ENCODE measurements around the gene FLYWCH1. TPM values are rescaled to one million over a fixed set of nuclear protein-coding genes. Genes with fewer than 3 reads are reported as not detected.
"Not testable (repeated sequence)": the region's sequence is repeated elsewhere in the genome, so short reads cannot be mapped to it uniquely, and the experiment has no call there.

FLYWCH1 gene
- total and polyA plus RNA-seq, 2 donors (not counting 3 experiments of a cell fraction or from before 2014, with no cell fraction given), result 32.0 to 51.2 TPM

GRCh38 chr16:2942045-2942444, 30.3 kb downstream of the FLYWCH1 start:
- CTCF ChIA-PET, result interaction anchor here (2.8 kb wide), 1 partner anchor 15 kb away, joined by 10 read pairs; no protein-coding TSS in a partner anchor

GRCh38 chr16:2943716-2944115, 32.0 kb downstream of the FLYWCH1 start:
- H3K27me3 ChIP-seq (ENCODE audit: control insufficient read depth in 2 of 2, insufficient read depth in 2 of 2, low read length in 2 of 2); FAIRE-seq; H2AFZ ChIP-seq (ENCODE audit: low read depth, low read length); H3K4me1 ChIP-seq (ENCODE audit: control insufficient read depth, extremely low read depth, insufficient read depth, low read length); H3K9me3 ChIP-seq (replicated peaks; ENCODE audit: control insufficient read depth, insufficient read depth, low read length); H3K4me3 ChIP-seq (replicated peaks in 1 of 3; ENCODE audit: insufficient read depth in 1 of 3, low read depth in 1 of 3, low read length in 3 of 3); H3K79me2 ChIP-seq (ENCODE audit: control insufficient read depth, insufficient read depth, low read length); dilution Hi-C loops (cut with MboI; ENCODE audit: extremely low pct_ligation_motif_present, low sequenced_read_pairs); DNase-seq (ENCODE audit: low read depth, low spot score); H3K27ac ChIP-seq (ENCODE audit: insufficient read depth, low read depth, low read length); BruUV-seq (replicated peaks); H4K20me1 ChIP-seq (replicated peaks; ENCODE audit: control insufficient read depth, extremely low read depth, insufficient read depth, low read length); intact Hi-C loops (cut with micrococcal nuclease); H3K9me1 ChIP-seq (replicated peaks; ENCODE audit: control insufficient read depth, extremely low read depth, insufficient read depth, low read length); POLR2A ChIA-PET; H3K9ac ChIP-seq (replicated peaks; ENCODE audit: extremely low read depth, insufficient read depth, low read length); H3K4me2 ChIP-seq (ENCODE audit: insufficient read depth, low read length): not testable (repeated sequence)
- peaks cover 10 to 15% of the 10 kb centered on the region in 2 experiments for H3K36me3 ChIP-seq (ENCODE audit: control insufficient read depth in 2 of 2, extremely low read depth in 1 of 2, insufficient read depth in 2 of 2, low read length in 2 of 2)
- CTCF ChIA-PET, result interaction anchor here (2.8 kb wide), 1 partner anchor 17 kb away, joined by 10 read pairs; no protein-coding TSS in a partner anchor

More at GRCh38 chr16:2942045-2942444, 30.3 kb downstream of the FLYWCH1 start:
- Histone ChIP-seq H3K9me1 (replicated peaks; ENCODE audit: control insufficient read depth, extremely low read depth, insufficient read depth, low read length) (no peaks in the 10 kb centered on the region), H3K4me2 (ENCODE audit: insufficient read depth, low read length) (no peak overlapping the region), H3K4me1 (ENCODE audit: control insufficient read depth, extremely low read depth, insufficient read depth, low read length) (no peaks in the 10 kb centered on the region), H3K27me3 (ENCODE audit: control insufficient read depth in 2 of 2, insufficient read depth in 2 of 2, low read length in 2 of 2) (no peaks in the 10 kb centered on the region), H3K27ac (ENCODE audit: insufficient read depth, low read depth, low read length) (no peak overlapping the region), H3K9ac (replicated peaks; ENCODE audit: extremely low read depth, insufficient read depth, low read length) (no peak overlapping the region), H3K36me3 (ENCODE audit: control insufficient read depth in 2 of 2, extremely low read depth in 1 of 2, insufficient read depth in 2 of 2, low read length in 2 of 2) (peaks cover 10 to 25% of the 10 kb centered on the region in 2 experiments), H3K9me3 (replicated peaks; ENCODE audit: control insufficient read depth, insufficient read depth, low read length) (no peaks in the 10 kb centered on the region), H3K4me3 (replicated peaks in 1 of 3; ENCODE audit: insufficient read depth in 1 of 3, low read depth in 1 of 3, low read length in 3 of 3) (no peak overlapping the region), H2AFZ (ENCODE audit: low read depth, low read length) (no peak overlapping the region), H3K79me2 (ENCODE audit: control insufficient read depth, insufficient read depth, low read length) (no peaks in the 10 kb centered on the region), H4K20me1 (replicated peaks; ENCODE audit: control insufficient read depth, extremely low read depth, insufficient read depth, low read length) (no peaks in the 10 kb centered on the region)
- no peak for FAIRE-seq
- BruUV-seq (replicated peaks), result no TSS peak
- intact Hi-C loops (cut with micrococcal nuclease) (no loop called here), dilution Hi-C loops (cut with MboI; ENCODE audit: extremely low pct_ligation_motif_present, low sequenced_read_pairs) (no loop called here)
- TF ChIP-seq CTCF (IDR thresholded peaks at IDR 0.05; ENCODE audit: extremely low read depth in 1 of 2, insufficient read depth in 1 of 2, low read depth in 1 of 2, low read length in 2 of 2) (no peak), FOS (IDR thresholded peaks at IDR 0.05; ENCODE audit: borderline replicate concordance, insufficient read depth, low read length) (no peak), MYC (IDR thresholded peaks at IDR 0.05; ENCODE audit: low read depth, low read length) (no peak), MAX (IDR thresholded peaks at IDR 0.05; ENCODE audit: insufficient read depth, insufficient read length) (no peak), EZH2 (IDR thresholded peaks at IDR 0.05; ENCODE audit: borderline replicate concordance, low read depth, low read length, severe bottlenecking) (no peak), JUN (IDR thresholded peaks at IDR 0.05; ENCODE audit: borderline replicate concordance, insufficient read depth, insufficient read length, low read depth) (no peak), POLR2AphosphoS5 (IDR thresholded peaks at IDR 0.05; ENCODE audit: insufficient read depth, low read depth, low read length) (no peak), GATA2 (IDR thresholded peaks at IDR 0.05; ENCODE audit: insufficient read depth, insufficient read length, low read depth, low read length) (no peak), POLR2A (IDR thresholded peaks at IDR 0.05; ENCODE audit: low read depth, low read length) (no peak)
- POLR2A ChIA-PET, result no interaction called here
- DNase-seq (ENCODE audit: low read depth, low spot score), result no peak

Measured in endothelial cell of umbilical vein (primary cell).